GM21360 (cell line): Measurements from ENCODE around the gene RNGTT.

Source experiments
- ATAC-seq: cut with Tn5 transposase; IDR thresholded peaks from one replicate; pipeline ENCODE4 v1.9.1; 2021; ENCODE audit warnings: mild to moderate bottlenecking, moderate library complexity; ENCODE audit not compliant: unreplicated experiment

The RNGTT gene

DNA sequence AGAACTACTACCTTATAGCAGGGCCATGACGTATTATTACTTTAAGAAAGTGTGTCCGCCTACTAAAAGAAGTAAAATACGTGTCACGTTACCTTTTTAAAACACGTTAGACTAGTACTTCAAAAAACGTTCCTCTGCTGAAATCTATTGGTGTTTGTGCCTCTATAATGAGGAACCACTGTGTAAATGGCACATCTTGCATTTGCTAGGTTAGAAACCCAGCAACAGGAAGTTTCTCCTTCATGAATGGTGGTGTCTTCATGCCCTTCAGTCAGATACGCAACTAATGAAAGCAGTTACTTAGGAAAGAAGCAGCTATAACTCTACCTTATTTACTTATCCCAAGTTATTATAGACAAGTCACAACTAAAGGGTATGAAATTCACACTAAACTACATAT lies 343.5 kb downstream of the RNGTT start:
- ATAC-seq: no peak

DNA sequence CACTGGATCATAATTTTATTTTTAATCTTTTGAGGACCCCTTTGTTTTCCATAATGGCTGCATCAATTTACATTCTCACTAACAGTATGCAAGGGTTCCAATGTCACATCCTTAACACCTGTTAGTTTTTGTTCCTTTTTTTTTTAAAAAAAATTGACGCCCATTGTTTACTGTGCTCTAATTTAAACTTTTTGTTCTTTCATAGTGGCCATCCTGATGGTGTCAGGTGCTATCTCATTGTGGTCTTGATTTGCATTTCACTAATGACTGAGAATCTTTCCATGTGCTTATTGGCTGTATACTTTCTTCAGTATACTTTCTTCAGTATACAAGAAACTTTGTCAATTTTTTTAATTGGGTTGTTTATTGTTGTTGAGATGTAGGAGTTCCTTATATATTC lies 347.0 kb downstream of the RNGTT start:
- ATAC-seq: peak; percentile 55

DNA sequence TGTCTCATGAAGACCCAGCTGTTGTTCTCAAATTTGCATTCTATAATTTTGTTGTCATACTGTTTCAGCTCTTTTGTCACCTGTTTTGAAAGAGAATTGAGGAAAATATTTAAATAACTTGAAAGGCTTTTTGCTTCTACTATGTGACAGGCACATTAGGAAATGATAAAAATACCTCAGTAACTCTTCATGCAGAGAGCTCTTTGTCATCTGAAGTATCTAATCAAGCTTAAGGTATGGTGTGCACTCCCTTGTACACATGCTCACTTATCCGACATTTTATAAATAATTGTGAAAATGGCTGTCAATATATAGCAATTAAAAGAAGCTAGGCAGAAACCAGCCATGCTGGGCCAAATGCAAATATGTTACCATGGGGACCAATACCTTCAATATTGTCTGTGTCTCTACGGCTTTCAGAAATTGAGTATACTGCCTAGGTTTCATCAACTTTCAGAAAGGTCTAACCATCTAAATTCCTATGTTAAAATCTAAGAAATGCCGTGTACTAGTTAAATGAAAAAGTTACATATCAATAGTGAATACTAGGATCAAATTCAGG lies 349.0 kb downstream of the RNGTT start:
- ATAC-seq: no peak

DNA sequence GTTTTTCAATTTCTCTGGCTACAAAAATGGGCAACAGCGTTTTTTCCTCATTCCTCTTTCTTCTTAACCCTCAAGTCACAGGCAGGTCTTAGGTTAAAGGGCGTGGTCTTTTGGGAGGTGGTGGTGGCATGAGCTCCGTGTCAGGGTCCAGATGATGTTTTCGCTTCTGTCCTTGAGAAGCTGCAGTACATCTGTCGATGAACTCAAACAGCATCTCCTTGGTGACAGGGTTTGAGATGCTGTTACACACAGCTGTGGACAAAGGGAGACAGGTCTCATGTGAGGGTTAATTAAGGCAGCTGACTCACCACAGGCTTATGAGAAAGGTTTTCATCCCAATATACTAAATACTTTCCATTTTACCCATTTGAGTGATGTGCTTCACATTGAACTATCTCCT lies 350.8 kb downstream of the RNGTT start:
- no peak for ATAC-seq

- no peak for ATAC-seq
Measured at GRCh38 chr6:88611721-88612120, 351.7 kb downstream of the RNGTT start.

- ATAC-seq: no peak
Measured at GRCh38 chr6:88609983-88610382, 353.4 kb downstream of the RNGTT start.

DNA sequence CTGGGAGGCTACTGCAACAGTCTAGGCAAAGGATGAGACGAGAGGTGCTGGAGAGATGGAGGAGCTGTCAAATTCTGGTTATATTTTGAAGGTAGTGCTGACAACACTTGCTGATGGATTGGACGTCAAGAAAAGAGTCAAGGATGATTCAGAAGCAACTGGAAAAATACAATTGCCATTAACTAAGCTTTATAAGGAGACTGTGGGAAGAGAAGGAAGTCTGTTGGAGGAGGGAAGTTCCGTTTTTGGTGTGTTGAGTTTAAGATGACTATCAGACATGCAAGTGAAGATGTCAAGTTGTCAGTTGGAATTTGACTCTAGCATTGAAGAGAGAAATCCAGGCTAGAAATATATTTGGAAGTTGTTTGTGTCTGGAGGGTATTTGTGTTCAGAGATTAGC lies 358.1 kb downstream of the RNGTT start:
- no peak for ATAC-seq

DNA sequence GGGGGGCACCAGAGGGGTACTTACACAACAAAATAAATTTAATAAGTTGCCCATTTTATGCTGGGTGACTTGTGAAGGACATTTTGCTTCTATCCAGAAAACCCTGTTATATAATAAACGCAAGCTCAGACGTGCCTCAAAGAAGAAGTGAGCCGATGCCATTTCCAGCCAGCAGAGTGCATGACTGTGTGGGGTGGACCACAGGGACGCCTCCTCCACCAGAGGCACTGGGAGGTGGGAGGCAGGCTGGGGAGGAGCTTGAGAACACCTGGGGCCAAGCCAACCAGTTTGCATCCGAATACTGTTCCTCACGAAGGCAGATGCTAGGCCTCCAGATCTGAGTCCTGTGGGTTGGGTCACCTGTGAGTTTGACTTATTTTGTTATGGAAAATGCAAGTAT lies 363.8 kb downstream of the RNGTT start:
- ATAC-seq: no peak

DNA sequence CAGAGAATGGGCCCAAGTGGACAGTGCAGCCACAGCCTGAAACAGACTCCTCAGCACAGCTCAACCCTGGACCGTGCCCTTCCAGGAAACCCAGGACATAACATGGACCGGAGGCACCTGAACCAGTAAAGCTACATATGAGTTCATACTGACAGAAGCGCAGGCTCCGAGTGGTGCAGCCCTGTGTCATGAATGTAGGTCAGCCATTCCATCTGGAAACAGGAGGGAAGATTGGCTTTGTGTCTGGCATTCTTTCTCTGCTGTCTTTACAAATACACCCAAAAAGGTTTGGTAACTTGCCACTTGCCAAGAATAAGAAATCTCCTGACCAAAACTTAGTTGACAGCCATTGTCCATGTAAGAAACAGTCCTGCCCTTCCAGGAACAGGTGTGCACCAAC lies 366.6 kb downstream of the RNGTT start:
- no peak for ATAC-seq

DNA sequence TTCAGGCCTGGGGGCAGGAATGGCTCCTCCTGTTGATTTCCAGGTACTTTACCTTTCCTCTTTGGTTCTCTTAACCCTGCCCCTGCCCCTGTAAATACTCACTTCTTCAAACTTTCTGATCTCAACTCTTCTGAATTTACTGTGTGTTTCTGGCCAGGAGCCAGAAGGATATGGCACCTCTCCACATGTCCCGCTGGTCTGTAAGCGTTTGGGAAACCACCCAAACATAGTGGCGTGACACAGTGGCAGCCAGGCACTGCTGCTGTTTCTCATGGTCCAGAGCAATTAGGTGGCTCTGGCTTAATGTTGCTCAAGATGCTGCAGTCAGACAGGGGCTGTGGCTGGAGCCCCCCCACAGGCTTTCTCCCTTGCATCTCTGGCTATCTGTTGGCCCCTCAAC lies 374.5 kb downstream of the RNGTT start:
- no peak for ATAC-seq

GRCh38 chr6:88587150-88587520 lies 376.3 kb downstream of the RNGTT start:
- no peak for ATAC-seq

DNA sequence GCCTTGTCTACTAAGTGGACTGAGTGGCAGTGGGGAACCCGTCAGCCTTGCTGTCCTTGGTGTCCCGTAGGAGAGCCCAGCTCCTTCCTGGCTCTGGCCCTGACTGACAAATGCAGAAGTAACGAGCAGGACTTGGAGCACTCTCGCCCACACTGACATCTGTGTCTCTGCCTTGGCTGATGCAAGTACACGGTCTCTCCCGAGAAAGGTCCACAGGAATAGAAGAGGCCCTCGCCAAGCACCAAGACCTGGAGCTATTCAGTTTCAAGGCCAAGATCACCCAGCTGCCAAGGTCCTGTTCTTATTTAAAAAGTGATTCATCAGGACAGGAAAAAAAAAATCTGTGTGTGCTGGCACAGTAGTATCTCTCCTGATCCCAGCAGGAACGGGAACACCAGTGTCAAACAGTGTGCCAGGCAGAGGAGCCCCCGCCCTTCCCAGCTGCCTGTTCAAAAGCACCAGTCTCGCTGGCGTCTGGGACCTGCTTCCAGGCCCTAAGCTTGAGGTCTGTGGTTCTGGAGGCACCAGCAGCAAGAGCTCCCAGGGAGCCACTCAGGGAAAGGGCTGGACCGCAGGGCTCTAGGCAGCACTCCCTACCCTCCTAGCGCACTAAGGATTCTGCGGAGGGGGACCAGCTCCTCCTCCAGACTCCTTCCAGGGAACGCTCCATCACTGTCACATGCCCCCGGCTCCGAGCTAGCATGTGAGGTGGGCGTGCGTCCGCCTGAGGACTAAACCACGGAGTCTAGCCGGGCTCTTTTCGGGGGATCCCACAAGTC lies 376.9 kb downstream of the RNGTT start:
- ATAC-seq: no peak

DNA sequence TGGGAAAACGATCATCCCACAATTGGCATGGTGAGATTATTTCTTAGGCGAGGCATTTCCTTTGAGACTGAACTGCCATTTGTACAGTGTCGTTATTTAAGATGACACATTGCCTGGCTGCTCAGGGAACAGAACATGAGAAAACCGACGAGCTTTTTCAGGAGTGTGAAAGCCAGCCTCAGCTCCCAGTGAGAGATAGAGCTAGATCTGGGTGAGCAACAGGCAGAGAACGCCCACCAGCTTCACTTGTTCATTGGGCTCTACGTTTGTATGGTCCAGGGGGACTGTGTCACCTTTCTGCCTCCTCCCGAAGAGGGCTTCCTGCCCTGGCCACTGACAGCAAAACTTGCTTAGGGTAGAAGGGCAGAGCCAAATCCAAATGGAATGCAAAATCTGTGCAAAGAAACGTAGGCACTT lies 378.1 kb downstream of the RNGTT start:
- no peak for ATAC-seq

DNA sequence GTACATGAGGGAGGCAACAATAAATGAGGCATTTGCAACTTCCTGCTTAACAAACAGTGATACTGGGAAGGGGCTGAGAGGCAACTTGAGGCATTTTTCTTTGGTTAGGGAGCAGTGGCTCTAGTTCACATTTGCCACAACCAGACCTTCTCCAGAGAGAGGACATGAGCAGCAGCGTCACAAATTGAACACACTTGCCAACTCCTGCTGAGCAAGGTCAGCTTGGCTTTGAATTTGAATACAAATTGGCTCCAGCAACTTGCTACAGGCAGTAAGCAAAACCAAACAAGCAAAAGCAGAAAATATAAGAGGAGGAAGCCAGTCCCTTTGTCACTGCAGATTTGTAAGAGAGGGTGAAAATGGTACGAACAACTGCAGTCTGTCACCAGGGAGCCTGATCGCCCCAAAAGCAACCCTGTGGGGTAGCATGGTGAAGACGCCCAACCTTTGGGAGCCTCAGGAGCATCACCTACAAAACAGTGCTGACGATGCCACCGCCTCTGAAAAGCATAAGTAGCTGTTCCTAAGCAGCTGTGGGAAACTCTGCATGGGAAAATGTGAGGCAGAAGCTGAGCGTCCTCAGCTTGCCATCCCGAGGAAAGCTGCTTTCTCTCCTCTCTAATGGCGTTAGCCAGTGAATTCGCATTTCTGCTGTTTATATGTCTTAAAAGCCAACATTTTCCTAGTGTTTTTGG lies 378.7 kb downstream of the RNGTT start:
- ATAC-seq: no peak

- ATAC-seq: no peak
Measured at GRCh38 chr6:88577461-88577860, 386.0 kb downstream of the RNGTT start.

- ATAC-seq: no peak
Measured at GRCh38 chr6:88575536-88575935, 387.9 kb downstream of the RNGTT start.

GRCh38 chr6:88574651-88575050 lies 388.8 kb downstream of the RNGTT start:
- no peak for ATAC-seq

DNA sequence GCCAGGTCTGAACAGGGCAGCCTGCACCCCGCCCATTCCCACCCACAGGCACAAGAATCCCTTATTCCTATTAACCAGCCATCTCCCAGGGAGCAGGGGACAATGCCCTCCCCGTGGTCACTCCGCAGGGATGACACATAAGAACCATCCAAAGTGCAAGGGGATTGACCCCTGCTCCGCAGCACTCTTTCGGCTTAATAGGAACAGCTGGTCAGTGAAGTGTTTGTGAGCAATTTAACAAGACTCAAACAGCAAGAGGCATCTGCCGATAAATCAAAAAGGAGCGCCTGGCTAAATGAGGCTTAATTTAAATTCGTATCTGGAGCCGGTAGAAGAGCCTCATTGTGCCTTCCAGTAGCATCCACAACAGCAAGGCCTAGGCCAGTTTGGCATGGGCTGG lies 389.4 kb downstream of the RNGTT start:
- ATAC-seq: no peak

DNA sequence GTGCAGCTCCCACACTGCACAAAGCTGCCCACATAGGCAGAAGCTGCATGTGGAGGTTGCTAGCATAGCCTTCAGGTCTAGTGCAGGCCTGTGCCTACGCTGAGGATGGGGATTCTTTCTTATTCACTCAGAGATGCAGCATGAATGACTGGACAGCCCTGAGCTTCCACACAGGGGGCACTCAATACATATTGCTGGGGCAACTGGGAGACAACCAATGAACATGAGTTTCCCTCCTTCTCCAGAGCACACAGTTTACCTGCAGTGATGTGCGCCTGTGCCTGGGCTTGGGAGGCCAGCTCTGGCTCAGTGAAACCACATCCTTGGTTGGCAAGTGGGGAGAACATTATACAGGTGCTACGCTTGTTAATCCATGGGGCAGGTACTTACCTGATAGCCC lies 389.9 kb downstream of the RNGTT start:
- ATAC-seq: no peak

GRCh38 chr6:88572449-88573139 lies 390.8 kb downstream of the RNGTT start:
- no peak for ATAC-seq

DNA sequence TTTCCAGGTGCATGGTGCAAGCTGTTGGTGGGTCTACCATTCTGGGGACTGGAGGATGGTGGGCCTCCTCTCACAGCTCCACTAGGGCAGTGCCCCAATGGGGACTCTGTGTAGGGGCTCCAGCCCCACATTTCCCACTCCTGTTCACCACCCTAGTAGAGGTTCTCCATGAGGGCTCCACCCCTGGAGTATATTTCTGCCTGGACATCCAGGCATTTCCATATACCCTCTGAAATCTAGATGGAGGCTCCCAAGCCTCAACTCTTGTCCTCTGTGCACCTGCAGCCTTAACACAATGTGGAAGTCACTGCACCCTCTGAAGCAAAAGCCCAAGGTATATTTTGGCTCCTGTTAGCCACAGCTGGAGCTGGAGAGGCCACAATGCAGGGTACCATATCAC lies 393.5 kb downstream of the RNGTT start:
- no peak for ATAC-seq

DNA sequence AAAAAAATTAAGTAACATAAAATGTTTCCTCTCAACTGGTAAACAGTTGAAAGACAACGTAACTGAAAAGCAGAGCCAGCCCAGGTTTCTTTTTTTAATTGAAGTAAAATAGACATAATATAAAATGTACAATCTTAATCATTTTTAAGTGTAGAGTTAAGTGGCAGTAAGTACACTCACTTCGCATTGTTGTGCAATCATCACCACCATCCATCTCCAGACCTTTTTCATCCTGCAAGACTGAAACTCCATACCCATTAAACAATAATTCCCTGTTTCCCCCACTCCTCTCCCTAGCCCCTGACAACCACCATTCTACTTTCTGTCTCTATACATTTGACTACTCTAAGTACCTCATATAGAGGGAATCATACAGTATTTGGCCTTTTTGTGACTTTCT lies 395.7 kb downstream of the RNGTT start:
- no peak for ATAC-seq
